IPS-20b (cell line): Measurements from ENCODE around the gene TMEM236.

Experiments used
- H3K27ac ChIP-seq: one replicate; pipeline ENCODE4 v1.5.1; 2013; ENCODE audit warnings: low read length
- H3K27me3 ChIP-seq: 2 replicates; pipeline ENCODE4 v1.6.1; 2013; ENCODE audit warnings: mild to moderate bottlenecking, low read length, inconsistent platforms; ENCODE audit not compliant: insufficient read depth
- H3K36me3 ChIP-seq: 2 replicates; pipeline ENCODE4 v1.6.1; 2013; ENCODE audit warnings: low read depth, mild to moderate bottlenecking, inconsistent platforms, low read length, moderate library complexity; ENCODE audit not compliant: insufficient read depth
- H3K4me1 ChIP-seq: 2 replicates; pipeline ENCODE4 v1.6.1; 2013; ENCODE audit warnings: mild to moderate bottlenecking, control low read depth, inconsistent platforms, low read length, moderate library complexity; ENCODE audit not compliant: insufficient read depth
- H3K4me3 ChIP-seq: 2 replicates; pipeline ENCODE4 v1.5.1; 2013; ENCODE audit warnings: mild to moderate bottlenecking, low read length, inconsistent platforms
- H3K9ac ChIP-seq: 2 replicates; pipeline ENCODE4 v1.6.1; 2013; ENCODE audit warnings: low read depth, mild to moderate bottlenecking, inconsistent platforms, low read length, moderate library complexity
- H3K9me3 ChIP-seq: 2 replicates; pipeline ENCODE4 v1.6.1; 2013; ENCODE audit warnings: mild to moderate bottlenecking, low read depth, low read length, inconsistent platforms; ENCODE audit not compliant: insufficient read depth

The TMEM236 gene

GRCh38 chr10:17811146-17811865 is 59.3 kb downstream of the TMEM236 start:
- Histone ChIP-seq H3K27me3 (no peaks in the 10 kb centered on the region; the same call in 1 of the 2 replicates), H3K4me3 (no peak overlapping the region), H3K36me3 (no peaks in the 10 kb centered on the region), H3K4me1 (no peaks in the 10 kb centered on the region), H3K27ac (no peak overlapping the region), H3K9ac (no peak overlapping the region), H3K9me3 (no peaks in the 10 kb centered on the region)

- no peak overlapping the region for H3K9ac ChIP-seq
- H3K27ac ChIP-seq, result no peak overlapping the region
- no peaks in the 10 kb centered on the region for H3K9me3 ChIP-seq
- H3K4me3 ChIP-seq, result no peak overlapping the region
- no peaks in the 10 kb centered on the region for H3K4me1 ChIP-seq
- H3K36me3 ChIP-seq, result no peaks in the 10 kb centered on the region
- H3K27me3 ChIP-seq, result no peaks in the 10 kb centered on the region
Observed at GRCh38 chr10:17814973-17815372, 63.0 kb downstream of the TMEM236 start.

GRCh38 chr10:17816199-17816598 is 64.2 kb downstream of the TMEM236 start:
- H3K4me1 ChIP-seq, result no peaks in the 10 kb centered on the region

GRCh38 chr10:17817316-17817715 is 65.3 kb downstream of the TMEM236 start:
- no peak overlapping the region for H3K4me3 ChIP-seq
- H3K4me1 ChIP-seq, result no peaks in the 10 kb centered on the region

More at GRCh38 chr10:17816199-17816598, 64.2 kb downstream of the TMEM236 start:
- no peak overlapping the region for H3K27ac ChIP-seq
- no peaks in the 10 kb centered on the region for H3K9me3 ChIP-seq
- H3K36me3 ChIP-seq, result no peaks in the 10 kb centered on the region
- no peak overlapping the region for H3K4me3 ChIP-seq
- H3K27me3 ChIP-seq, result no peaks in the 10 kb centered on the region
- no peak overlapping the region for H3K9ac ChIP-seq

GRCh38 chr10:17817790-17818189 is 65.8 kb downstream of the TMEM236 start:
- Histone ChIP-seq H3K36me3 (no peaks in the 10 kb centered on the region), H3K27me3 (no peaks in the 10 kb centered on the region), H3K9ac (no peak overlapping the region), H3K9me3 (no peaks in the 10 kb centered on the region), H3K4me3 (no peak overlapping the region), H3K4me1 (no peaks in the 10 kb centered on the region), H3K27ac (no peak overlapping the region)

More at GRCh38 chr10:17817316-17817715, 65.3 kb downstream of the TMEM236 start:
- Histone ChIP-seq H3K9me3 (no peaks in the 10 kb centered on the region), H3K9ac (no peak overlapping the region), H3K36me3 (no peaks in the 10 kb centered on the region), H3K27me3 (no peaks in the 10 kb centered on the region), H3K27ac (no peak overlapping the region)

GRCh38 chr10:17819836-17820235 is 67.8 kb downstream of the TMEM236 start:
- no peaks in the 10 kb centered on the region for H3K4me1 ChIP-seq
- no peaks in the 10 kb centered on the region for H3K9me3 ChIP-seq
- H3K9ac ChIP-seq, result no peak overlapping the region
- H3K4me3 ChIP-seq, result no peak overlapping the region
- no peaks in the 10 kb centered on the region for H3K36me3 ChIP-seq
- no peak overlapping the region for H3K27ac ChIP-seq
- no peaks in the 10 kb centered on the region for H3K27me3 ChIP-seq

GRCh38 chr10:17820943-17821342 is 68.9 kb downstream of the TMEM236 start:
- no peak overlapping the region for H3K4me3 ChIP-seq
- H3K27me3 ChIP-seq, result no peaks in the 10 kb centered on the region
- H3K9ac ChIP-seq, result no peak overlapping the region
- H3K4me1 ChIP-seq, result no peaks in the 10 kb centered on the region
- no peaks in the 10 kb centered on the region for H3K9me3 ChIP-seq
- H3K27ac ChIP-seq, result no peak overlapping the region
- no peaks in the 10 kb centered on the region for H3K36me3 ChIP-seq

GRCh38 chr10:17821893-17822292 is 69.9 kb downstream of the TMEM236 start:
- Histone ChIP-seq H3K27ac (no peak overlapping the region), H3K36me3 (no peaks in the 10 kb centered on the region), H3K4me3 (no peak overlapping the region), H3K27me3 (no peaks in the 10 kb centered on the region), H3K9ac (no peak overlapping the region), H3K4me1 (no peaks in the 10 kb centered on the region), H3K9me3 (no peaks in the 10 kb centered on the region)

- H3K4me1 ChIP-seq, result no peaks in the 10 kb centered on the region
- H3K36me3 ChIP-seq, result no peaks in the 10 kb centered on the region
- no peaks in the 10 kb centered on the region for H3K9me3 ChIP-seq
- no peak overlapping the region for H3K9ac ChIP-seq
- H3K27me3 ChIP-seq, result no peaks in the 10 kb centered on the region
- no peak overlapping the region for H3K4me3 ChIP-seq
- no peak overlapping the region for H3K27ac ChIP-seq
Observed at GRCh38 chr10:17831341-17831740, 79.3 kb downstream of the TMEM236 start.

- Histone ChIP-seq H3K4me3 (no peak overlapping the region), H3K9me3 (no peaks in the 10 kb centered on the region), H3K4me1 (peaks cover under 1% of the 10 kb centered on the region), H3K36me3 (no peaks in the 10 kb centered on the region), H3K27ac (no peak overlapping the region), H3K27me3 (no peaks in the 10 kb centered on the region), H3K9ac (no peak overlapping the region)
Observed at GRCh38 chr10:17831896-17832295, 79.9 kb downstream of the TMEM236 start.

GRCh38 chr10:17833656-17834055 is 81.7 kb downstream of the TMEM236 start:
- Histone ChIP-seq H3K4me3 (no peak overlapping the region), H3K9ac (no peak overlapping the region), H3K27me3 (no peaks in the 10 kb centered on the region), H3K27ac (no peak overlapping the region), H3K9me3 (no peaks in the 10 kb centered on the region), H3K36me3 (no peaks in the 10 kb centered on the region), H3K4me1 (peaks cover 5% of the 10 kb centered on the region)

- Histone ChIP-seq H3K36me3 (no peaks in the 10 kb centered on the region), H3K4me1 (peaks cover 5% of the 10 kb centered on the region), H3K4me3 (no peak overlapping the region), H3K27ac (no peak overlapping the region), H3K9ac (no peak overlapping the region), H3K27me3 (no peaks in the 10 kb centered on the region), H3K9me3 (no peaks in the 10 kb centered on the region)
Observed at GRCh38 chr10:17835688-17836087, 83.7 kb downstream of the TMEM236 start.
